CD4-positive, alpha-beta T cell treated with Interleukin-15 for 1 hour (primary cell): Measurements from ENCODE around the gene AGTRAP.

Experiments
- DNase-seq: peaks from one replicate; pipeline ENCODE4 v3.0.0-alpha.2; 2020

AGTRAP gene

GRCh38 chr1:11707621-11708276, 28.2 kb upstream of the AGTRAP start:
- no peak for DNase-seq

- no peak for DNase-seq
Measured at GRCh38 chr1:11708554-11709350, 27.2 kb upstream of the AGTRAP start.

GRCh38 chr1:11711490-11711889, 24.4 kb upstream of the AGTRAP start:
- DNase-seq: no peak

GRCh38 chr1:11712285-11712684, 23.7 kb upstream of the AGTRAP start:
- no peak for DNase-seq

GRCh38 chr1:11713095-11713494, 22.8 kb upstream of the AGTRAP start:
- no peak for DNase-seq

DNA sequence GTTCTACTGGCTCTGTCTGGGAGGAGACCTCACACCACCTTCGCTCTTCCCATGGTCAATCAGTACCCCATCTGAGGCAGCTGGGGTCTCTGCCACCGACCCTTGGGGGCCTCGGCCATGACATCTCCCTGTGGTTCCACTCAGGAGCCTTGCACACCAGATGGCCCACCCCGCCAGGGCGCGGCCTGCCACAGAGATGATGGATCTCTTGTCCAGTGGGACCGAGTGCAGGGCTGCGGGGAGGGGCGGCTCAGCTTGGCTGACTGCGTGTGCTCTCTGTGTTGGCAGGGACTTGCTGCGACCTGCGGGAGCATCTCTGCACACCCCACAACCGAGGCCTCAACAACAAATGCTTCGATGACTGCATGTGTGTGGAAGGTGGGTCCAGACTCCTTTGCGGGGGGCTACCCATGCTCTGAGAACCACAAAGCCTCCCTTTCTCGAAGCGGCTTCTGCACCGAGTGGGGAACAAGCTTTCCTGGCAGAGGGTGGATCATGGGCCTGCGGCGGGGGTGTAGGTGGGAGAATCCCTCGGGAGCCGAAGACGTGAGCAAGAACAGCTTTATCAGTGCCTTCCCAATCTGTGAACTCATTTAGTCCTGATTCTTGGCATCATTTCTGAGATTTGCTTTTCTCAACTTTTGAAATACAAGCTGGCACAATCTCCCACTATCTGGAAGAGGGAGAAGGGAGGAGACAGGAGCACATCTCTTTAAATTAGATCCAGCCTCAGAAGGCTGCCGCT, 20.9 kb upstream of the AGTRAP start:
- DNase-seq: no peak

- peak; percentile 85 for DNase-seq
Measured at GRCh38 chr1:11719313-11720032, 16.5 kb upstream of the AGTRAP start.

GRCh38 chr1:11720033-11720376, 15.9 kb upstream of the AGTRAP start:
- DNase-seq: no peak

- DNase-seq: no peak
Measured at GRCh38 chr1:11720525-11720924, 15.4 kb upstream of the AGTRAP start.

GRCh38 chr1:11721311-11721710, 14.6 kb upstream of the AGTRAP start:
- no peak for DNase-seq

DNA sequence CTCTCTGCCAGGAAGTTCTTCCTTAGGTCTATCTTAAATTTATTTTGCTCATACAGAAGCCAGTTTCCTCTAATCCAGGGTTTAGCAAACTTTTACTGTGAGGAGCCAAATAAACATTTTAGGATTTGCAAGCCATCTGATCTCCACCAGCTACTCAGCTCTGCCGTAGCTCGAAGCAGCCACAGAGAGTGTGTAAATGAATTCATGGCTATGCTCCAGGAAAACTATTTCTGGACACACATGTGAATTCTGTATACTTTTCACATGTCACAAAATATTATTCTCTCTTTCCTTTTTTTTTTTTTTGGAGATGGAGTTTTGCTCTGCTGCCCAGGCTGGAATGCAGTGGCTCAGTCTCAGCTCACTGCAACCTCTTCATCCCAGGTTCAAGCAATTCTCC, 13.4 kb upstream of the AGTRAP start:
- no peak for DNase-seq

DNA sequence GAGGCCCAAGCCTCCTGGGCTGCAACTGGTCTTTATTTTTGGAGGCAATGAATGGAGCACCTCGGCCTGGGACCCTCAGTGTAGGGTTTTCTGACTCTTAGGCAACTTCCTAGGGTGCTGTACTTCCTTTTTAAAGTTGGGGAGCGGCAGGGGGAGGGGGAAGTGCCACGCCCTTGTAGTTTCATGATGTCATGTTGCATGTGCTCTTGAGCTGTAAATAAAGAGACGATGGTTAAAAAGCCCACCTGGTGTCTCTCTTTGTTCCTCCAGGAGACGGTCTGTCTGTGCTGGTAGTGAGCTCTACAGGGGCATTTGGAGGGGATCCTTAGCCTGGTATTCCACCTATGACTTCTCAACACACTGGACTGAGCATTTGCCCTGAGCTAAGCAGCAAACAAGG, 10.3 kb upstream of the AGTRAP start:
- peak; percentile 54 for DNase-seq

DNA sequence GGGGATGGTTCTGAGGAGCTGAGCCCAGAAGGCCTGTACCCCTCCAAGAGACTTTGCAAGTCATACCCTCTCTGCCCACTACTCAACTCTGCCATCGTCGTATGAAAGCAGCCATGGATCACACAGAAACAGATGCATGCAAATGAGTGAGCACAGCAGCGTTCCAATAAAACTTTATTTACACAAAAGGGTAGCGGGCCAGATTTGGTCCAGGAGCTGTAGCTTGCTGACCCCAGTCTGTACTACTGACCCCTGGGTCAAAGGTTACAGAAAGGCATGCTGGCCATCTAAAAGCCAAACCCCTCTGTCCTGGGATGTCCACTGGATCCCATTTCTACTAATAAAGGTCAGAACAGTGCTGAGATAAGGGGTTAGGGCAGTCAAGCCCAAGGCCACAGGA, 8.8 kb upstream of the AGTRAP start:
- DNase-seq: no peak

- no peak for DNase-seq
Measured at GRCh38 chr1:11728126-11728806, 7.7 kb upstream of the AGTRAP start.

- DNase-seq: no peak
Measured at GRCh38 chr1:11729155-11729497, 6.8 kb upstream of the AGTRAP start.

DNA sequence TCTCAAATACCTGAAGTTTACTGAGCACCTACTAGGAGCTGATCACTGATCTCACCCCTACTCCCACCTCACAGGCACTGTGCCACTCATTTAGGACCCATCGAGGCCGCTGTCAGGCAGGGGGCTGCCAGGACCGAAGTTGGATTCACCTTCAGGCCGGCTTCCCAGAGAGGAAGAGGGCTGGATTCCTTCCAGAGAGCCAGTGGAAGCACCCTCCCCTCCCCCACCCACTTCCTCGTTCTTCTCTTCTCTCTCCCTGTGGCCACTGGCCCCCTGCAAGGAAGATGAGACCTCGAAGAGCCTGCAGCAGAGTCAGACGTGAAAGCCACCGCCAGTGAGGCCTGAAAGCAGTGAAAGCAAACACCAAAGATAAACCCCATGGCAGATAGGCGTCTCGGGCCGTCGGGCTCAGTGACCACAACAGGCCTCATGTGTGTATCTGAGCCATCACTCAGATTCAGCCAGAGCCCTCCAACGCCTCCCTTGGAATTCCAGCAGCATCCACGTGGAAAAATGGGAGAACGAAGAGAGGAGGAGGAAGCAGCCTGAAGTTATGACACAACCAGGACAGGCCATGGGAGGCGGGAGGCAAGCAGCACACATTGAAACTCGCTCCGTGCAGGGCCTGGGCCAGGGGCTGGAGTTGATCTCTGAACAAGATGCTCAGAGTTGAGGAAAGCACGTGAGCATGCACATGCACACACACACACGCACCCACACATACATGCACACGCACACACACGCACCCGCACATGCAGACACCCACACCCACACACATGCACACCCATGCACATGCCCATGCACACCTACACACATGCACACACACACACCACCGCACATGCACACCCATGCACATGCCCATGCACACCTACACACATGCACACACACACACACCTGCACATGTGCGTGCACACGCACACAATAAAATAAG, 6.2 kb upstream of the AGTRAP start:
- DNase-seq: no peak

GRCh38 chr1:11730429-11730891, 5.5 kb upstream of the AGTRAP start:
- DNase-seq: peak; percentile 62

DNA sequence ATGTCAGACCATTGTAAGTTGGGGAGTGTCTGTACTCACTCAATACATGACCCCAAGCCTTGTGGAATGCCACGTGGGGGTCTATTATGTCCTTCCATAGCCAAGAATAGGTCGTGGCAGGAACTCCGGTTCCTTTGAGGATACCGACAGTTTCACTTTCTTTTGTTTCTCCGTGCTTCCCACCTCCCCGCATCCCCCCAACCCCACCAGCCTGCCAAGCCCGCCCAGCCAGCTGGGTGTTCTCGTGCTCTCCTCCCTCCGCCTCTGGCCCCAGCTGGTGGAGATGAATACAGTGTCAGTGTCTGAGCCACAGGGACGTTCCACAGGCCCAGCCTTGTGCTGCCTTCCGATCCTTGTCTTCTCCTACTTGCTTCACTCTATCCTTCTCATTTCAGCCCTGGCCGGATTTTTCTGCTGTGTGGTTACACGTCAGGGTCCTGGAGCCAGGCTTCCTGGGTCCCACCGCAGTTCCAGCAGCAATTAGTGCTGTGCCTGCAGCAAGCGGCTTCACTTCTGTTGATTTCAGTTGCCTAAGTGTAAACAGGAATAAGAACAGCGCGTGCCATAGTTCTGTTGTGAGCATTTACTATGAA, 4.1 kb upstream of the AGTRAP start:
- peak; percentile 26 for DNase-seq

DNA sequence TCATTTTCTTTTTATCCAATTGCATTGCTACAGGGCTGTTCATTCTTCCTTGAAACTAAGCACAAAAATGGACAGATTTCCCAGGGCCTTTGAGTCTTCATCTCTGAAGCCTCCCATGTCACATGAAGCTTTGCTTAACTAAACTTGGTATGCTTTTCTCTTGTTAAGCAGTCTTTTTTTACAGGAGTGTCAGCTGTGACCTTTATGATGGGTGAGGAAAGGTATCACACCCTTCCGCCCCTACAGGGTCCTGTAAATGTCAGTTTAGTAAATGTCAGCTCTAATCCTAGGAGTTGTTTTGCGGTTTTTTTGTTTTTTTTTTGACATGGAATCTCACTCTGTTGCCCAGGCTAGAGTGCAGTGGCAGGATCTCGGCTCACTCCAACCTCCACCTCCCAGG, 2.6 kb upstream of the AGTRAP start:
- DNase-seq: no peak

DNA sequence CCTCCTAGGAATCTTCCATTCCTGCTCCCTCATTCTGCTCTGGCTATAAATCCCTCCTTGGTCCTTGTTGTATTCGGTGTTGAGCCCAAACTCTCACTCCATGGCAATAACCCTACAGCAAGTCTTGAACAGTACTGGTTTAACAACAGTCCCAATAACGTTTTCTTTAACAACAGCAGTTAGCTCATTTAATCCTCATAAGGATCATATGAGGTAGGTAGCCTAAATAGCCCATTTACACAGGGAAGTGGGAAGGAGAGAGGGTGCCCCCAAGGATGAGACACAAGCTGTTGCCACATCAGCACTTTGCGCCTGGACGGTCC, 444 bp upstream of the AGTRAP start:
- DNase-seq: no peak
